HG03280 (cell line): ENCODE measurements around the gene ARHGEF3.

Experiments
- ATAC-seq: cut with Tn5 transposase; IDR thresholded peaks from one replicate; pipeline ENCODE4 v1.9.1; 2021; ENCODE audit warnings: mild to moderate bottlenecking, moderate library complexity; ENCODE audit not compliant: unreplicated experiment

Gene ARHGEF3

GRCh38 chr3:56796202-56796601 lies 5.5 kb downstream of the ARHGEF3 start:
- ATAC-seq, result no peak

- no peak for ATAC-seq
Observed at GRCh38 chr3:56795829-56796185, 5.9 kb downstream of the ARHGEF3 start.

GRCh38 chr3:56795097-56795828 lies 6.5 kb downstream of the ARHGEF3 start:
- ATAC-seq, result no peak

GRCh38 chr3:56792193-56792592 lies 9.6 kb downstream of the ARHGEF3 start:
- ATAC-seq, result no peak

DNA sequence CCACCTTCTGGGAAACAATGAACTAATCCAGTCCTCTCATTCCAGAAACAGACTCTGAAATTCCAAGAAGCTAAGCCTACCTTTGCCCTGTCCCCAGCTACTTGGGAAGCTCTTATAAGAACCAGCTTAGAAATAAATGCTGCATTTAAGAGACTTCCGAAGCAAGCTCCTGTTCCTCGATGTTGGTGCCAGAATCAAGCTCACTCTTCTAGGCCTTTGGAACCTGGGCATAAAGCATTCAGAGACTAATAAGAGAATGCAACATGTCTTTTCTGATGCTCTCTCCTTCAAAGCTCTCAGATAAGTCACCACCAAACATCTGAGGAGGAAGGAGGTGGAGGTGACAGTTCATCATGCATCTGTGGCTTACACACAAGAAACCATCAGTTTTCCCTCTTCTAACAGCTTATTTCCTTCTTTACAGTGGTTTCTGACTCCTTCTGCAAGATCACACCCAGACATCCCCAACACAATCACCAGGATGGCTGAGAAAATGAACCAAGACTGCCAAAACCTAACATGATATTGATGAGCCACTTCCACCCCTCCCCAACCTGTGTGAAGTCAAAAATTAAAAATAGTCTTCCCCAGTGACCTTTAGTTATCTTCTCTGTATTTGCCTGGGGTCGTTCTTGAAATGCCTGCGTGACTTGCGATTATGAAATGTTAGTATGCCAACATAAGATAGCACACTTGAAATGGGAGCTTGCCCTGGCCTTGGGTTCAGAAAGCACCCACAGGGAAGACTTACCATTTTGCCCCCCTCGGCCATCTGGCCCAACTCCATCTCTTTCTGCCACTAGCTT lies 11.5 kb downstream of the ARHGEF3 start:
- ATAC-seq, result no peak

DNA sequence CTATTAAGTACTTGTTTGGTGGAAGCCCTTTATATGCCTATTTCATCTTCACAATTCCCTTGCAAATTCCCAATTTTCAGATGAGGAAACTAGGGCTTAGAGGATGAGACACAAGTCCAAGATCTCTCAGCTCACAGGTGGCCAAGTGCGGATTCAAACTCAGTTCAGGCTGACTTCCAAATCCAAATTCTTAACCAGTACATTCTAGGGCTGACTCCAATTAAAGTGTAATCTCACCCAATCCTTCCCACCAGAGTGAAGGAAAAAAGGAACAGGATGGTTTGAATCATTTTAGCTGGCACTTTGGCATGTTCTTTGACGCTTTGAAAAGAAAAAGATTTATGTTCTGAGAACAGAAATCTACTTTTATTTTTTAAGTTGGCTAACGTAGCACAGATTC lies 12.7 kb downstream of the ARHGEF3 start:
- ATAC-seq, result no peak

DNA sequence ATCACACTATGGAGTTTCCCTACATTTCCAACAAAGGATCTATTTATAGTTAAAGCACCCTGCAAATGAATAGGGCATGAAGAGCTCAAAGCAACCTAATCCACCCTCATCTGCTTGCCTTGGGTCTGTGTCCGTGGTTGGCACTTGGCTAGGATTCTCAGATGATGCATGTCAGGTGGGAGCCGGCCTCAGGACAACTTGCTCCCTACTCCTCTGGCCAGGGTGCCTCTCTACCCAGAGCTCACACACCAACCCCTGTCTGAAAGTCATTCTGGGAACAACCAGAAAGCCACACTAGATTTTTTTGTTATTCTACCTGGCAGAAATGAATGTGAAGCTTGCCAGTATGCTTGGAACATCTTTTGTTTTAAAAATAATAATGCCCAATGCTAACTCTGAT lies 13.2 kb downstream of the ARHGEF3 start:
- no peak for ATAC-seq

GRCh38 chr3:56787784-56788256 lies 13.9 kb downstream of the ARHGEF3 start:
- ATAC-seq, result no peak

- no peak for ATAC-seq
Observed at GRCh38 chr3:56787258-56787775, 14.4 kb downstream of the ARHGEF3 start.

GRCh38 chr3:56785499-56785898 lies 16.2 kb downstream of the ARHGEF3 start:
- no peak for ATAC-seq

DNA sequence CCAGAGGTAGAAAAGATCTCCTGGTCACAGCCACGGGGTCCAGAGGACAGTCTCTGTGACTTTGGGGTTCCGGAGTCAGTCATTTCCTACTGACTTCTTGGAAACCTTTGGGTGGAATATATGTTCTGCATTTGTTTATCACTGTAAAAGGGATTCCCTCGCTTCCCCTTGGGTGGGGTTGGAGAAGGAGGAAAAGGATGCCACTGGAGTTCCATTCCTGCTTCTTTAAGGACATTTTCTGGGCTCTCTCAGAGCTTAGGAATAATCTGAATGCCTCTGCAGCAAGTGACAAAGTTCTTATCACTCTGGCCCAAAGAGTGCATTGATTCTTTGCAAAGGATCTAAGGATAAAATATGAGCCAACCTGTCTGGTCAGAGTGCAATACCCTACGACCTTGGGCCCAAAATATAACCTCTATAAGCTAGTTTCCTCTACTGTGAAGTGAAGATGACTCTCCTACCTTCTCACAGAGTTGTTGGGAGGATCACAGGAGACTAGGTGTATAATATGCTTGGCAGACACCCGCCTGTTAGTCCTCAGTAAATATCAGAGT lies 17.2 kb downstream of the ARHGEF3 start:
- ATAC-seq, result no peak

DNA sequence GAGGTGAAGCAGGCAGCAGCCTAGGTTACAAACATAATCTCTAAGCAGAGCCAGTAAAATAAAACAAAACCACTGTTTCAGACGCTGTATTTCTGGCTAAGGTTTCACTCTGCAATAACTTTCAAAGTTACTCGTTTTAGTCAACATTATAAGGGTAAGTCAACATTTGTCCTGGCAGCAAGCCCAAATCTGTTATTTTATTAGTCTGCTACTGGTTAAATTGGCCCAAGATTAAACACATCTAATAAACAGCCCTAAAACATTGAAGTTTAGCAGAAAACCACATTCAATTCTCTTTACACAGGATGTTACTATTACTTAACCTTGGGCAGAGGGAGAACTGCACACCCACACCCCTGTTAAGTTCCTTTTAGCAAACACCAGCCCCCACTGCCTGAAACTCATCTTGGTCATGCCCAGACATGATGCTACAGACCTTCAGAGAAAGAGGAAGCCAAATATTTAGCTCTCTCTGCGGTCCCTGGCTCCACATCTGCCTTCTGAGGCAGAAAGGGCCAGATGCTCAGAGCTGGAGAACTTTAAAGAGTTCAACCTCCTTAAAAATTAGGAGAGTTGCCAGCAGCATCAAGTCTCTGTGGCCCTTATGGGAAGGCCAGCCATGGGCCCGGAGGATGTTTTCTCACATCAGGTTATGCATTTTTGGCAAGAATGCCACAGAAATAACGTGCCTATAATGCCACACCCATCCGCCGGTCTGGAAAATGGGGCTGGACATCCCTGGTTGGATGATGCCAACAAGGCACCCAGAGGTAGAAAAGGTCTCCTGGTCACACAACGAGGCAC lies 17.9 kb downstream of the ARHGEF3 start:
- peak; percentile 97 for ATAC-seq

DNA sequence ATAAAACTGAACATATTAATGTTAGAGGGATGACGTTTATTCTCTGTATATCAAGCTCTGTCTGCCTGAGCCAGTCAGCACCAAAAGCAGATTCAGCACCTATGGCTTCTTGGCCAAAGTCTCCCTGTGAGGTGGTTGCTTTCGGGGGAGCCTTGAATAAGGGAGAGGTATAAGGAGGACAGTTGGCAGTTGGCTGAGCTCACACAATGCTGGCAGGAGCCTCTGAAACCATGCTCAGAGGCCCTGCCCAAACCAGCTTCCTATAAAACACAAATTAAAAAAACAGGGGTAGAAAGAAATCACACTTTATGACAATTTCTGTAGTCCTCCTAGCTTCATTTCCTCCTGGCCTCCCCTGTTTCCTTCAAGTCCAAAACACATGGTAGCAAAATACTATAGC lies 18.8 kb downstream of the ARHGEF3 start:
- no peak for ATAC-seq

DNA sequence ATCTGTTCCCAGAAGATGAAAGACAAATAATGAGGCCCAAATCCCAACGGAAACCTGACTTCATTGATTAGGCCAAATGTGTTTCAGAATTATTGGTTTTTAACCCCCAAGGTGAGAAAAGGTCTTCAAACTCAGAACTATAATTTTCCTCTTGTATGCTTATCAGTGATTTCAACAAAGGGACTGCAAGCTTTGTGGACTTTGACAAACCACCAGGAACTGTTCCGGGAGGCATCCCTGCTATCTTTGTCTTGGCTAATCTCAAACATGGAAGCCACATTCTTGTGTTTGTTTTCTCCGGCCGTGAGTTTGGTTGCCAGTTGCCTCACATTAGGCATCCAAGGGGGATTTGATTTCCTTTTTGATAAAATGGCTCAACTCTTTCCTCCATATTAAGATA lies 19.5 kb downstream of the ARHGEF3 start:
- ATAC-seq, result no peak

GRCh38 chr3:56781762-56782161 lies 20.0 kb downstream of the ARHGEF3 start:
- ATAC-seq, result no peak

- ATAC-seq, result no peak
Observed at GRCh38 chr3:56780936-56781335, 20.8 kb downstream of the ARHGEF3 start.

DNA sequence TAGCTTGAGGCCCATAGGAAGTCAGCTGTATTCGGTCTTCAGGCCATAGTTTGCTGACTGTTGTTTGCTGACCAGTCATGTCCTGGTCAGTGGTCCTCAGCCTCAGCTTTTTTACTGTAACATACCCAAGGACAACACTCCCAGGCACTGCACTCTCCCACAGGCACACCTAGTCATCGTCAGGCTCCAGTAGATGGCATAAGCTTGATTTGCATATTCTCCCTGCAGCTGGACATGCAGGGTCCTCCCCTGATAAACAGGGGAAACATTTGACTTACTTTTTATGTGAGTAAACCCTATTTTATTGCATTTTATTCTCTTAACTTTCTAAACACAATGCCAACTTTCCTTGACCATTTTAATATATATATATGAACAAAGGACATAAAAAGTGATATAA lies 22.9 kb downstream of the ARHGEF3 start:
- ATAC-seq, result no peak

DNA sequence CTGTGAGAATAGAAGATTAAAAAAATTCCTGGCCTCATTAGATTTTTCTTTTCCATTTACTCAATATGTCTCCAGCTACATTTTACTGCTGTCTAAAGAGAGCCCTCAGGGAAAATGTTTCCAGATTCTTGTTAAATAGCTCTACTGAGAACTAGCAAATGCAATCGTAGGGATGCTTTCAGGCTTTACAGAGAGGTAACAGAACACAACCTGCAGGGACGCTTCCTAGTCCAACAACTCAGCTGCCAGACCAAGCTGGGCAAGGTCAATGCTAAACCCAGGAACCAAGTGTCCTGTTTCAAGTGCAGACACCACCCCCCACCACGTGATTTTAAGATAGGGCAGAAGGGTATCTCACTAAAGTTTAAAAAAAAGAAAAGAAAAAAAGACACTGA lies 25.2 kb downstream of the ARHGEF3 start:
- ATAC-seq, result no peak

DNA sequence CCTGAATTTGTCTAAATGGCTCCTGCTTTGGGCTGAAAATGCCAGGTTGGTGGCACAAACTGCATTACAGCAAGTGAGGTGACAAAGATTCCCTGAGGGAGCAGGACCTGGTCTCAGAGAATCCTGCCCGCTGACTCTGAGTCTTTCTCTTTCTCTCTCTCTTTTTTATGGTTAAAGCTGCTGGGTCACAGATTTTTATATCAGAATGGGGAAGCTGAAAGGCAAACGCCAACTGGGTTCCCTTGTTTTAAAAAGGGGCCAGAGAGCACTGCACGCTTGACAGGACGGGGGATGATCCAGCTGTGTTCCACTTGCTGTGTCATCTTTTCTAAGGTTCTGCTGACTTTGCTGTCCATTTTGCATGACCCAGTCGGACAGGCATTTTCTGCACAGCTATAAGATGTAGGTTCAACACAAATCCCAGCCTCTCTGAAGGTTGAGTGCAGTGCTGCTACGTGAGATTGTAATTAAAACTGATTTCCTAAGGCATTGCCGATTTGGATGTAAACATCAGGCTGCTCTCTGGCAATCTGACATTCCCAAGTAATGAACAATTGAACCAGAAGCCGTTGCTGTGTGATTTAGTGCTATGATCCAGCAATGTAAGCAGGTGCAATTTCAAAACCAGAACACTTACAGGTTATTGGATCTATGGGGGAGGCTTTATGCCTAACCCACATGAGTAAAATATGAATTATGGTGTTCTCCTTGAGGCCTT lies 25.8 kb downstream of the ARHGEF3 start:
- ATAC-seq, result no peak

- ATAC-seq, result no peak
Observed at GRCh38 chr3:56775445-56775837, 26.3 kb downstream of the ARHGEF3 start.
